ENCODE data around the gene KRT31. TPM values are rescaled to one million over a fixed set of nuclear protein-coding genes. Genes with fewer than 3 reads are reported as not detected.
"Not testable (repeated sequence)": the region's sequence is repeated elsewhere in the genome, so short reads cannot be mapped to it uniquely, and the experiment has no call there.

Gene KRT31
- total RNA-seq, 1 donor from 2014 or later, result not detected

DNA sequence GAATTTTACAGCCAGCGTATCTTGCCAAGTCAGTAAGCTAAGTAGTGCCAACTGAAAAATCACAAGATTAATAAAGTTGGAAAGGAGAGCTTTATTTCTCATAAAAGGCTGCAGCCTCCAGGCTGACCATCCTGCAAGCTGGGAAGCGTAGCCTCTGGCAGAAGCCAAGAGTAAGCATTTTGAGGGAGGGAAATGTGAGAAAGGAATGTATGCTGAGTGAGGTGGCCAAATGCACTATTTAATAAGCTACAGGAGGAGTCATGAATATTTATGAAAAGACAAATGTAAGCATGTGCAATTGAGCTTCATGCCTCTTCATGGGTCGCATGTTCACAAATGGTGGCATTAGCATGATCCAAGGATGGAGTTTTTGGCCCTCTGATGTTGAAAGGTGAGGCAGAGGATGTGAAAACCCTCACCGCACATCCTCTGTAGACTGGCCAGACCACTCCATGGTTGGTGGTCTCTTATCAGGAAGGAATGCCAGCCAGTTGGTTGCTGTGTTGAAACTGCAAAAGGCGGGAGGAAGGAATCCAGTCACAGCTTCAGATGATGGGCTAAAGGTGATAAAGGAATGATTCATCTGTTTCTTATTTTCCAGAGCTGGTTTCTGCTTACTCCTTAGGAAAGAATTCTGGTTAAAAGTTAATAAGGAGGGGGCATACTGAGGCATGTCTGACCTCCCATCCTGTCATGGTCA lies 37.0 kb downstream of the KRT31 start:
- Mint-ChIP-seq H3K4me3 (no peak overlapping the region), H3K9me3 (no peaks in the 10 kb centered on the region), H3K4me1 (peaks cover 3% of the 10 kb centered on the region), H3K27ac (no peak overlapping the region), H3K36me3 (ENCODE audit: low read depth) (no peaks in the 10 kb centered on the region), H3K27me3 (peaks cover 18% of the 10 kb centered on the region)
- intact Hi-C loops (cut with micrococcal nuclease), result no loop called here
- no peak for DNase-seq

DNA sequence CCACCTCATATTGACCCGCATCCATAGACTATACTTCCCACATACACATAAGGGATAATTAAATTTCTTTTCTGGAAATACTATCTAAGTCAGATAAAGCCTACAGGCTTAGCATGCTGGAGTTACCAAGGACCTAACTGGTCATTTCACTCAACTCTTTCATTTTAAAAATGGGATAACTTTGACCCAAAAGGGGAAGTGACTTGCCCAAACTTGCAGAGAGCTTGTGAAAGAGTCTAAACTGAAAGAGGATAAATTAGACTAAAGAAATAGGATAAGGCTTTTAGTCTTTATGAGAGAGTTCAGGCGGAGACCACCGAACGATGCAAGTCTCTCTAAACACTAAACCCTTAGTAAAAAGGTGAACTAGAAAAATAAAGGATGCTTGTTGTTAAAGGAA lies 42.9 kb downstream of the KRT31 start:
- intact Hi-C loops (cut with micrococcal nuclease), result no loop called here
- Mint-ChIP-seq H3K36me3 (ENCODE audit: low read depth) (no peaks in the 10 kb centered on the region), H3K9me3 (peaks cover 4% of the 10 kb centered on the region), H3K4me1 (peaks cover 2% of the 10 kb centered on the region), H3K27ac (no peak overlapping the region), H3K27me3 (peaks cover 35% of the 10 kb centered on the region), H3K4me3 (no peak overlapping the region)
- no peak for DNase-seq

DNA sequence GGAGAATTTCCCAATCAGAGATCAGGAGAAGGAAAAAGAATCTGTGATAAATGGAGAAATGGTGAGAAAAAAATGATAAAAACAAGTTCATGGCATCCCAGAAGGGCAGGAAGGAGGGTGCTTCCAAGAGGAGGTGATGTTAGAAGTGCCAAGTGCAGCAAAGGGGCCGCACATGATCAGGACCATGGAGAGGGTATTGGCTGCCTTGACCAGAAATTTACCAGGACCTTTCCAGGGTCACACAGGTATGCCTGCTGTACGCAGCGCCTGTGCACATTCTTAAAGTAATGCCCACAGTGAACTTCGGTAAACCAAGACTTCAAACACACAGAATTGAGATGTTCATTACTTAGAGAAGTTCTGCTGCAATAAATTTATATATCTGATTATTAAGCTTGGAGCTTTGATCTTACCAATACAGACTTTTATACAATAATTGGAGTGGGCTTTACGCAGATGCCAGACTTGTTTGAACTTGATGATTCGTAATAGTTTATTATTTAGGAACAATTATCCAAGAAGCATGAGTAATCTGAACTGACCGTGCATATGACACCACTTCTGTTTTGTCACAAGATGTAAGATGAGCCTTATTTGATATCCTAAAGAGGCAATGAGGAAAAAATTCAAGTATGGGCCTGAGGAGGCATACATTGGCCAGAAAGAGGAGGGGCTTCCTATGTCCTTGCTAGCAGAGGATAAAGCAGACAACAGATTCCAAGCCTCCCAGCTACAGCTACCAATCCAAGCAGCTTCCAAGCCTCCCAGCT lies 44.6 kb downstream of the KRT31 start:
- no peaks in the 10 kb centered on the region for H3K36me3 Mint-ChIP-seq (ENCODE audit: low read depth)
- peaks cover 2% of the 10 kb centered on the region for H3K4me1 Mint-ChIP-seq
- no peak overlapping the region for H3K4me3 Mint-ChIP-seq
- intact Hi-C loops (cut with micrococcal nuclease), result no loop called here
- no peak for DNase-seq
- H3K27ac Mint-ChIP-seq, result no peak overlapping the region
- peaks cover 34% of the 10 kb centered on the region for H3K27me3 Mint-ChIP-seq
- peaks cover 4% of the 10 kb centered on the region for H3K9me3 Mint-ChIP-seq

DNA sequence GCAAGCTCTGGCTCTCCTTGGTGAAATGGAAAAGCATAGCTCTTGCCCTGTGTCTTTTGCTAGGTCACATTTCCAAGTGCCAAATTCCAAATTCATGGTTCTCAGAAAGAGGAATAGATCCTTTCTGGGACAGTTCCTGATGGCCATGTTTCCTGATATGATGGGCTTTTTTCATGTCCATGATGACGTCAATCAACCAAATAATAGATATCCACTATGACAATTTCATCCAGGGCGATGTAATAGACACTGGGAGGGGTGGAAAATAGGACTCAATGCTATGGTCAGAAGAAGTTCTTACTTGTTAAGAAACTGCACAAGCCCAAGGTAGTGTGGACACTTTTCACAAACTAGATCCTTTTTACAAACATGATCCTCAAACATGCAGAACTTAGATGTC lies 46.2 kb downstream of the KRT31 start:
- Mint-ChIP-seq H3K27ac (no peak overlapping the region), H3K4me3 (no peak overlapping the region), H3K9me3 (peaks cover 4% of the 10 kb centered on the region), H3K4me1 (peaks cover 2% of the 10 kb centered on the region), H3K27me3 (peaks cover 31% of the 10 kb centered on the region), H3K36me3 (ENCODE audit: low read depth) (no peaks in the 10 kb centered on the region)
- DNase-seq, result no peak
- intact Hi-C loops (cut with micrococcal nuclease), result no loop called here

DNA sequence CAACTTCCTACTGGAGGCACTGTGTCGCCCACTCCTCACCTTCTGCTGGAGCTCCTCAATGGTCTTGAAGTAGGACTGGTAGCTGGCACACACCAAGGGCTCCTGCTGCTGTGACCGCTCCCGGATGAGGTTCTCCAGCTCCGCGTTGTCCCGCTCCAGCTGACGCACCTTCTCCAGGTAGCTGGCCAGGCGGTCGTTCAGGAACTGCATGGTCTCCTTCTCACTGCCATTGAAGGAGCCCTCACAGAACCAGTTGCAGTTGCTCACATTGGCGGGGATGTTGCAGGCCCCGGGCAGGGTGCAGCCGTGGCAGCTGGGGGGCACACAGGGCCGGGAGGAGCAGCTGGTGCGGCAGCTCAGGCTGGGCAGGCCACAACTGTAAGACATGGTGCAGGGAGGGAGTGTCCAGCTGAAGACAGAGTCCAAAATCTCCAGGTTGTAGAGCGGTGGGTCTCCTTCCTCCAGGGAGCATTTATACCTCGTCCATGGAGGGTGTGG lies 47.0 kb downstream of the KRT31 start, which contains the start of gene KRT33A:
Gene KRT33A, minus strand, starts transcription at position 448 of the 498 bp plus-strand sequence. Its CDS starts 61 bp downstream, at position 387.
- DNase-seq; H3K4me1 Mint-ChIP-seq; H3K4me3 Mint-ChIP-seq; intact Hi-C loops (cut with micrococcal nuclease); H3K36me3 Mint-ChIP-seq (ENCODE audit: low read depth); H3K9me3 Mint-ChIP-seq; H3K27ac Mint-ChIP-seq: not testable (repeated sequence)
- H3K27me3 Mint-ChIP-seq, result peaks cover 27% of the 10 kb centered on the region

DNA sequence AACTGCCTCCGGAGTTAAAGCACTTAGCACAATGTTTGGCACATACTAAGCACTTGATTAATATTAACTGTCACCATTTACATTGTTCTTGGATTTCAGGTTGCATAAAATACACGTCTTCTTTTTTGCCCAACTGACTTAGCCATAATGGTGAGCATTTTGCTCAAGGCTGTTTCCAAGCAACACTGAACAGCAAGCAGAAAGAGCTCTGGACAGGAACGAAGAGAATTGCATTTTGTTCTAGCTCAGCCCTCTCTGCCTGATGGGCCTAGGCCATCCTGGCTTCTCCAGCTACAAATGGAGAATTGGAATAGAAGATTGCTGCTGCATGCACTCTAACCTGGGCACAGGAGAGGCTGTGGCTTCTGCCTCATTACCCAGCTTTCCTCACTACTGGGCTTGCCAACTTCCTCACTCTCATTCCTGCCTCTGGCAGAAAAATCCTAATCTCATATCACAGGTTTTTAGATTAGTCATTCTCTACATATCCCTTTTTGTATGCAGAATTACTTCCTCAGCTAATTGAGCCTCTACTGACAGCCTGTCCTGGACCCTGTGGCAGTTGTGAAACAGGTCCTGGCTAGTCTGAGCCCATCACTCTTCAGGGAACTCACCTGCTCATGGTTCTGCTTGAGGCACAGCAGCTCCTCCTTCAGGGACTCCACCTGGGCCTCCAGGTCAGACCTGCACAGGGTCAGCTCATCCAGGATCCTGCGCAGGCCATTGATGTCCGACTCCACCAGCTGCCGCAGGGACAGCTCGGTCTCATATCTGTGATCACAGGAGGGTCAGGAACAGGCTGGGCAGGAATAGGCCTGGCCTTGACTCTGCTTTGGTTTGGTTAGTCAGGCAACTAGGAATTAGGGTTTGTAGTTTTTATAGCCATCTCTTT lies 49.3 kb downstream of the KRT31 start:
- Mint-ChIP-seq H3K27ac (no peak overlapping the region), H3K36me3 (ENCODE audit: low read depth) (peaks cover 2% of the 10 kb centered on the region), H3K27me3 (peaks cover 19% of the 10 kb centered on the region), H3K9me3 (peaks cover 7% of the 10 kb centered on the region), H3K4me3 (no peak overlapping the region), H3K4me1 (peaks cover 2% of the 10 kb centered on the region)
- DNase-seq, result no peak
- intact Hi-C loops (cut with micrococcal nuclease), result no loop called here

DNA sequence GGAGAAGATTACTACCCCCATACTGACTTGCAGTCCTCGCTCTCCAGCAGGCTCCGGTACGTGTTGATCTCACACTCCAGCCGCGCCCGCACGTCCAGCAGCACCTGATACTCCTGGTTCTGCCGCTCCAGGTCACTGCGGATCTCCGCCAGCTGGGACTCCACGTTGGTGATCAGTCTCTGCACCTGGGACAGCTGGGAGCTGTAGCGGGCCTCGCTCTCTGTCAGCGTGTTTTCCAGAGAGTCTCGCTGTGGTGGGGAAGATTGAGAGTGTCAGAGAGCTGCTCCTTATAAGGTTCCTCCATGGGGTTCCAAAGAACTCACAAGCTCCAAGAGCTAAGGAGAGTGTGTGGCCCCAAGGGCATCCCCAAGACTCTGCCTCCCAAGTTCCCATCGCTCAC lies 51.0 kb downstream of the KRT31 start:
- H3K9me3 Mint-ChIP-seq; intact Hi-C loops (cut with micrococcal nuclease); DNase-seq; H3K27me3 Mint-ChIP-seq; H3K4me1 Mint-ChIP-seq; H3K36me3 Mint-ChIP-seq (ENCODE audit: low read depth); H3K27ac Mint-ChIP-seq; H3K4me3 Mint-ChIP-seq: not testable (repeated sequence)

DNA sequence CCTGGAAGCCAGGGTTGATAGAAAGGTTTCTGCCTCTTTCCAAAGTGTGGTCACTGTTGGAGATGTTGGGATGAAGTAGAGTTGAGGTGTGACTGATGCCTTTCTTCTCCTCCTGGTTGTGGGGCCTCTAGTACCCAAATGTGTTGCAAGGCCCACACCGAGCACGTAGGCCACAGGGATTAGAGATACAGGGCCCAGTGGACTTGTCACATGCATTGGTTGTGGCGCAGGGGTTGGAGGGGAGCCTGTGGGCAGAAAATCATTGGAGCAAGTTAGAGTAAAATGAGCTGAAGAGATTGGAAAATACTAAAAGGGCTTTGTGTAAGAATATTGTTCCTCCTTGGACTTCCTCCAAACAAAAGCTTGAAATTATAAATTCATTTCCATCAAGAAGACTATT lies 51.4 kb downstream of the KRT31 start:
- Mint-ChIP-seq H3K4me1 (peaks cover 10% of the 10 kb centered on the region), H3K36me3 (ENCODE audit: low read depth) (peaks cover 3% of the 10 kb centered on the region), H3K4me3 (no peak overlapping the region), H3K27me3 (peaks cover 10% of the 10 kb centered on the region), H3K27ac (no peak overlapping the region), H3K9me3 (peaks cover 6% of the 10 kb centered on the region)
- intact Hi-C loops (cut with micrococcal nuclease), result no loop called here
- no peak for DNase-seq

Other genes with a start within 250 kb of the KRT31 start
- gene KRTAP4-5, start 247.8 kb downstream of the KRT31 start, total RNA-seq, result not detected in 2 replicates
- not detected in 2 replicates for gene KRTAP4-4, start 236.9 kb downstream of the KRT31 start, total RNA-seq
- not detected in 2 replicates for gene KRTAP4-3, start 229.4 kb downstream of the KRT31 start, total RNA-seq
- gene KRTAP4-2, start 219.4 kb downstream of the KRT31 start, total RNA-seq, result not detected in 2 replicates
- not detected in 2 replicates for gene KRTAP4-1, start 212.7 kb downstream of the KRT31 start, total RNA-seq
- not detected in 2 replicates for gene KRTAP9-1, start 207.7 kb downstream of the KRT31 start, total RNA-seq
- gene KRTAP9-2, start 171.0 kb downstream of the KRT31 start, total RNA-seq, result not detected in 2 replicates
- gene KRTAP9-3, start 165.2 kb downstream of the KRT31 start, total RNA-seq, result not detected in 2 replicates
- not detected in 2 replicates for gene KRTAP9-8, start 159.6 kb downstream of the KRT31 start, total RNA-seq
- not detected in 2 replicates for gene KRTAP9-4, start 147.9 kb downstream of the KRT31 start, total RNA-seq
- gene KRTAP9-9, start 142.2 kb downstream of the KRT31 start, total RNA-seq, result not detected in 2 replicates
- not detected in 2 replicates for gene KRTAP9-6, start 132.2 kb downstream of the KRT31 start, total RNA-seq
- gene KRTAP9-7, start 121.9 kb downstream of the KRT31 start, total RNA-seq, result not detected in 2 replicates
- not detected in 2 replicates for gene KRTAP29-1, start 94.8 kb downstream of the KRT31 start, total RNA-seq
- gene KRTAP16-1, start 88.3 kb downstream of the KRT31 start, total RNA-seq, result not detected in 2 replicates
- gene KRTAP17-1, start 81.9 kb downstream of the KRT31 start, total RNA-seq, result not detected in 2 replicates
- gene KRT33A, start 46.8 kb downstream of the KRT31 start, total RNA-seq, result not detected in 2 replicates
- gene KRT33B, start 27.8 kb downstream of the KRT31 start, total RNA-seq, result not detected in 2 replicates
- gene KRT34, start 15.3 kb downstream of the KRT31 start, total RNA-seq, result not detected in 2 replicates
- gene KRT37, start 27.0 kb upstream of the KRT31 start, total RNA-seq, result not detected in 2 replicates
- gene KRT38, start 43.4 kb upstream of the KRT31 start, total RNA-seq, result not detected in 2 replicates
- not detected in 2 replicates for gene KRT32, start 69.8 kb upstream of the KRT31 start, total RNA-seq
- gene KRT35, start 83.5 kb upstream of the KRT31 start, total RNA-seq, result not detected in 2 replicates
- gene KRT36, start 92.3 kb upstream of the KRT31 start, total RNA-seq, result not detected in 2 replicates
- not detected in 2 replicates for gene KRT13, start 108.0 kb upstream of the KRT31 start, total RNA-seq
- not detected in 2 replicates for gene KRT15, start 121.3 kb upstream of the KRT31 start, total RNA-seq
- not detected in 2 replicates for gene KRT19, start 130.7 kb upstream of the KRT31 start, total RNA-seq
- gene KRT9, start 174.5 kb upstream of the KRT31 start, total RNA-seq, result not detected in 2 replicates
- not detected in 2 replicates for gene KRT14, start 189.3 kb upstream of the KRT31 start, total RNA-seq
- gene KRT16, start 215.2 kb upstream of the KRT31 start, total RNA-seq, result not detected in 2 replicates
- gene KRT17, start 227.0 kb upstream of the KRT31 start, total RNA-seq, result not detected in 2 replicates